ENCODE measurements around the gene INPP5E.

INPP5E gene

DNA sequence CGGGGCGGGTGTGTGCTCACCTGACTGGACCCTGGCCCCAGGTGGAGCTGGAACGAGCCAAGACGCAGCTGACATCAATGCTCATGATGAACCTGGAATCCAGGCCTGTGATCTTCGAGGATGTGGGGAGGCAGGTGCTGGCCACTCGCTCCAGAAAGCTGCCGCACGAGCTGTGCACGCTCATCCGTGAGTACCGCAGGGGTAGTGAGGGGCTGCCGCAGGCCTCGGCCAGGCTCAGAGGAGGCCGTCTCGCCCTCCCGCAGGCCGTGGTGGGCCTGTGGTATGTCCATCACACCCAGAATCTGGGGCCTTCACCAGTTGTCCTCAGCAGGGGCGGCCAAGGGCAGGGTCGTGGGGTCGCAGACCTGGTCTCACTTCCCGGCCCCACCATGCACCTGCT is 17.9 kb downstream of the INPP5E start:
- Histone ChIP-seq H3K27me3 (no peaks in the 10 kb centered on the region), H3K4me3 (ENCODE audit: low read depth in 1 of 2, low read length in 1 of 2) (no peak overlapping the region), H3K27ac (no peak overlapping the region), H3K36me3 (peaks cover 78% of the 10 kb centered on the region), H3K9me3 (no peaks in the 10 kb centered on the region), H3K4me1 (ENCODE audit: control insufficient read depth in 1 of 2, insufficient read depth in 1 of 2, low read depth in 1 of 2, low read length in 1 of 2) (no peaks in the 10 kb centered on the region)
- TF ChIP-seq, protein P1, sequence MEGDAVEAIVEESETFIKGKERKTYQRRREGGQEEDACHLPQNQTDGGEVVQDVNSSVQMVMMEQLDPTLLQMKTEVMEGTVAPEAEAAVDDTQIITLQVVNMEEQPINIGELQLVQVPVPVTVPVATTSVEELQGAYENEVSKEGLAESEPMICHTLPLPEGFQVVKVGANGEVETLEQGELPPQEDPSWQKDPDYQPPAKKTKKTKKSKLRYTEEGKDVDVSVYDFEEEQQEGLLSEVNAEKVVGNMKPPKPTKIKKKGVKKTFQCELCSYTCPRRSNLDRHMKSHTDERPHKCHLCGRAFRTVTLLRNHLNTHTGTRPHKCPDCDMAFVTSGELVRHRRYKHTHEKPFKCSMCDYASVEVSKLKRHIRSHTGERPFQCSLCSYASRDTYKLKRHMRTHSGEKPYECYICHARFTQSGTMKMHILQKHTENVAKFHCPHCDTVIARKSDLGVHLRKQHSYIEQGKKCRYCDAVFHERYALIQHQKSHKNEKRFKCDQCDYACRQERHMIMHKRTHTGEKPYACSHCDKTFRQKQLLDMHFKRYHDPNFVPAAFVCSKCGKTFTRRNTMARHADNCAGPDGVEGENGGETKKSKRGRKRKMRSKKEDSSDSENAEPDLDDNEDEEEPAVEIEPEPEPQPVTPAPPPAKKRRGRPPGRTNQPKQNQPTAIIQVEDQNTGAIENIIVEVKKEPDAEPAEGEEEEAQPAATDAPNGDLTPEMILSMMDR (IDR thresholded peaks at IDR 0.05) = no peak

DNA sequence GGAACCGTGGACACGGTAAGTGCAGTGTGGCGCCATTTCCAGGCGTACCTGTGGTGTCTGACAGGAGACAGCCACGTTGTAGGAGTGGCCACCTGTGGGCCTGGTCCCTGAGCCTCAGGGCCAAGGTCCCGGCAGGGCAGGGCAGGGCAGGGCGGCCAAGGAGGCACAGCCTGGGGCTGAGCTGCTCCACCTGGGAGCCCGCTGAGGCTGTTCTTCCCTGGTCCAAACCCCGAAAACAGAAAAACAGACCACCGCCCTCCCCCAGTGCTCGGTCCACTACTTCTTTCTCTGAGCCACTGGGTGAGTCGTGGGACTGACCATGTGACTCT is 20.6 kb downstream of the INPP5E start:
- Histone ChIP-seq H3K36me3 (peaks cover 95% of the 10 kb centered on the region), H3K27me3 (no peaks in the 10 kb centered on the region), H3K27ac (no peak overlapping the region), H3K4me3 (ENCODE audit: low read depth in 1 of 2, low read length in 1 of 2) (no peak overlapping the region), H3K4me1 (ENCODE audit: control insufficient read depth in 1 of 2, insufficient read depth in 1 of 2, low read depth in 1 of 2, low read length in 1 of 2) (no peaks in the 10 kb centered on the region), H3K9me3 (no peaks in the 10 kb centered on the region)
- TF ChIP-seq, protein P1 (IDR thresholded peaks at IDR 0.05) = no peak

DNA sequence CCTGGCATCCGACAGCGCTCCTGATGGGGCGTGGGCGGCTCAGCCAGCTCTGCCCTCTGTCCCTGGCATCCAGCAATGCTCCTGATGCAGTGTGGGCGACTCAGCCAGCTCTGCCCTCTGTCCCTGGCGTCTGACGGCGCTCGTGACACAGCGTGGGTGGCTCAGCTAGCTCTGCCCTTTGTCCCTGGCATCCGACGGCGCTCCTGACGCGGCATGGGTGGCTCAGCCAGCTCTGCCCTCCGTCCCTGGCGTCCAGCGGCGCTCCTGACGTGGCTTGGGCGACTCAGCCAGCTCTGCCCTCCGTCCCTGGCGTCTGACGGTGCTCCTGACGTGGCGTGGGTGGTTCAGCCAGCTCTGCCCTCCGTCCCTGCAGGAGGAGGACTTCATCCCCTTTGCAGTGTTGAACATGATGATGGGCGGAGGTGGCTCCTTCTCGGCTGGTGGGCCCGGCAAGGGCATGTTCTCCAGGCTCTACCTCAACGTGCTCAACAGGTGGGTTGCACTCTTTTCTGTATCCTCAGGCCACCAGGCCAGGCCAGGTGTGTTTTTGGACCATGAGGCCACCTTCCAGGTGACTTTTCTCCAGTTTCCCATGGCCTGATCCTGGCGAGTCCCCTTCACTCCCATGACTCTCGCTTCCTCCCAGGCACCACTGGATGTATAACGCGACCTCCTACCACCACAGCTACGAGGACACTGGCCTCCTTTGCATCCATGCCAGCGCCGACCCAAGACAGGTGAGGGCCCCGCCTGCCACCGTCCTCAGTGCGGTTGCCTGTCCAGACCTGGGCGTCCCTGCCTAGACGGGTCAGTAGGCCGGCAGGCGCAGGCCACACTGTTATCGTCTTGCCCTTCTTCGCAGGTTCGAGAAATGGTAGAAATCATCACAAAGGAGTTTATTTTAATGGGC is 21.2 kb downstream of the INPP5E start:
- H3K36me3 ChIP-seq = peaks cover 95% of the 10 kb centered on the region
- no peak overlapping the region for H3K4me3 ChIP-seq (ENCODE audit: low read depth in 1 of 2, low read length in 1 of 2)
- H3K27me3 ChIP-seq = no peaks in the 10 kb centered on the region
- no peaks in the 10 kb centered on the region for H3K4me1 ChIP-seq (ENCODE audit: control insufficient read depth in 1 of 2, insufficient read depth in 1 of 2, low read depth in 1 of 2, low read length in 1 of 2)
- no peaks in the 10 kb centered on the region for H3K9me3 ChIP-seq
- TF ChIP-seq, protein P1 (IDR thresholded peaks at IDR 0.05) = no peak
- no peak overlapping the region for H3K27ac ChIP-seq

DNA sequence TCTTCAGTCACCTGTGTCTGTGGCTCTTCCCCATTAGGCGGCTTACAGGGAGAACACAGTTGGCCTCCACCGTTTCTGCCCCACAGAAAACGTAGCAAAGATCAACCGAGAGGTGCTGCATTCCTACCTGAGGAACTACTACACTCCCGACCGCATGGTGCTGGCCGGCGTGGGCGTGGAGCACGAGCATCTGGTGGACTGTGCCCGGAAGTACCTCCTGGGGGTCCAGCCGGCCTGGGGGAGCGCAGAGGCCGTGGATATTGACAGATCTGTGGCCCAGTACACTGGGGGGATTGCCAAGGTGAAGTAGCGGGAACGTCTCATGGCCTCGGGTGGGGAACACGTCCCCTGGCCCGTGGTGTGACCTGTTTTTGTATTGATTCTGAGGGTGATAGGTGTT is 22.7 kb downstream of the INPP5E start:
- no peaks in the 10 kb centered on the region for H3K9me3 ChIP-seq
- H3K4me3 ChIP-seq (ENCODE audit: low read depth in 1 of 2, low read length in 1 of 2) = no peak overlapping the region
- TF ChIP-seq, protein P1 (IDR thresholded peaks at IDR 0.05) = no peak
- no peak overlapping the region for H3K27ac ChIP-seq
- no peaks in the 10 kb centered on the region for H3K27me3 ChIP-seq
- H3K36me3 ChIP-seq = peaks cover 89% of the 10 kb centered on the region
- no peaks in the 10 kb centered on the region for H3K4me1 ChIP-seq (ENCODE audit: control insufficient read depth in 1 of 2, insufficient read depth in 1 of 2, low read depth in 1 of 2, low read length in 1 of 2)

DNA sequence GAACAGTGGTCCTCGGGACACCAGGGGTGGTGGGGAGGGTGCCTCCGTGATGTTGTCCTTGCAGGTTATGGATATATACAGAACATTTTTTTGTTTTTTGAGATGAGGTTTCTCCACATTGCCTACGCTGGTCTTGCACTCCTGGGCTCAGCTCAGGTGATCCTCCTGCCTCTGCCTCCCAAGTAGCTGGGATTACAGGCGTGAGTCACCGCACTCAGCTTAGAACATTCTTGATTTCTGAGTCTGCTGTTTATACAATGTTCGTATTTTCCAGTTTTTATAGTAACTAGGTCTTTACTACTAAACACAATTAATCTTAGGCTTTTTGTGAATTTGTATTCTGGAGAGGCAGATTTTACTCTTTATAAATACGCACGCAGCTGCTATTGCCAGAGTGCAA is 23.2 kb downstream of the INPP5E start:
- Histone ChIP-seq H3K4me1 (ENCODE audit: control insufficient read depth in 1 of 2, insufficient read depth in 1 of 2, low read depth in 1 of 2, low read length in 1 of 2) (peaks cover 0 to 3% of the 10 kb centered on the region in 2 experiments), H3K9me3 (no peaks in the 10 kb centered on the region), H3K36me3 (peaks cover 84% of the 10 kb centered on the region), H3K27ac (no peak overlapping the region), H3K4me3 (ENCODE audit: low read depth in 1 of 2, low read length in 1 of 2) (no peak overlapping the region), H3K27me3 (no peaks in the 10 kb centered on the region)
- TF ChIP-seq, protein P1 (IDR thresholded peaks at IDR 0.05) = no peak
